HG02623 (cell line): ENCODE data around the gene RMC1.

Experiments used
- ATAC-seq: cut with Tn5 transposase; IDR thresholded peaks from one replicate; pipeline ENCODE4 v1.9.1; 2021; ENCODE audit warnings: moderate library complexity; ENCODE audit not compliant: unreplicated experiment

Gene RMC1

DNA sequence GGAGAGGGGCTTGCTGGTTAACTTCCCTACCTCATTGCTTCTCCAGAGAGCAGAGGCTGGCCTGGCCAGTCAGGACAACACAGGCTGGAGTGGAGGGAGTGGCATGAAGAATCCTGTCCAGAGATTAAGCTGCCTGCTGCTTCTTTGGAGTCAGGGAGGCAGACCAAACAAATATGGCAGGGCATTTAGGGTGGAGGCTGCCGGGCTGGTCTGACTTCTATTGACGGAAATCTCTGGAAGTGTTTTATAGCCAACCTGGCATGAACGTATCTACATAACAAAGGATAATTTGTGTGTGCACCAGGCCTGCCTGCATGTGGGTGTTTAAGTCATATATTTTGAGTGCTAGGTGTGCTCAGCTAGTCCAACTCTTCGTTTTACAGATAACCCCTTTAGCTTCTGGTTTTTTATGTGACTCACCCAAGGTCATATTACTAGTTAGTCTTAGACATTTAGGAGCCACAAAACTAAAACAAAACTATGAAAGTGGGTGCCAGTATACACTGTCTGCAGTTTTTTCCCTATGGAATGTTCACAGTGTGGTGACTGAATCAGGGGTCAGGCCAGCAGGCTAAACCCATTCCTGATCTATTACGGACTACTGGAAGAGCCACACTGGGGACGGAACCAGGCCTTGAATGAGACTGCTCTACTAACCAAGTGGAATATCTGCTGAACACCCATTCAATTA lies 77.5 kb downstream of the RMC1 start:
- ATAC-seq, result no peak
